ENCODE measurements around the gene ZMYND15. TPM values are rescaled to one million over a fixed set of nuclear protein-coding genes. Genes with fewer than 3 reads are reported as not detected.

ZMYND15 gene
- total and polyA plus RNA-seq, 2 of the 13 experiments (the other 11 are each of a cell fraction or from before 2014, with no cell fraction given): 0.24 to 2.7 TPM

- TF ChIP-seq HMGXB3 (CRISPR knock-in tag; IDR thresholded peaks at IDR 0.05; ENCODE audit: borderline replicate concordance) (no peak), NR0B2 (CRISPR knock-in tag; IDR thresholded peaks at IDR 0.05) (peak; percentile 60), ZBTB46 (CRISPR knock-in tag; IDR thresholded peaks at IDR 0.05; ENCODE audit: borderline replicate concordance) (0 out of 2 replicates have a peak, but pooled peaks have one; percentile 45), WIZ (CRISPR knock-in tag; IDR thresholded peaks at IDR 0.05) (0 out of 2 replicates have a peak, but pooled peaks have one; percentile 43), IKZF5 (CRISPR knock-in tag; IDR thresholded peaks at IDR 0.05) (no peak), ZNF772 (CRISPR knock-in tag; IDR thresholded peaks at IDR 0.05) (peak; percentile 59; the same call in 1 of the 2 replicates), PBX2 (CRISPR knock-in tag; IDR thresholded peaks at IDR 0.05) (no peak), TARDBP (CRISPR knock-in tag; IDR thresholded peaks at IDR 0.05) (peak; percentile 59; the same call in 1 of the 2 replicates), CHD2 (IDR thresholded peaks at IDR 0.05; ENCODE audit: low read depth, low read length) (no peak), PTBP1 (IDR thresholded peaks at IDR 0.05; ENCODE audit: low read depth, low read length, poor library complexity, severe bottlenecking) (peak; percentile 15), ATF1 (CRISPR knock-in tag; IDR thresholded peaks at IDR 0.05) (no peak), YEATS4 (CRISPR knock-in tag; IDR thresholded peaks at IDR 0.05; ENCODE audit: borderline replicate concordance) (no peak), HMG20A (CRISPR knock-in tag; IDR thresholded peaks at IDR 0.05; ENCODE audit: borderline replicate concordance) (0 out of 2 replicates have a peak, but pooled peaks have one; percentile 4), MEIS2 (CRISPR knock-in tag; IDR thresholded peaks at IDR 0.05) (no peak), THYN1 (CRISPR knock-in tag; IDR thresholded peaks at IDR 0.05; ENCODE audit: borderline replicate concordance, low read depth) (no peak), BRF2 (CRISPR knock-in tag; IDR thresholded peaks at IDR 0.05) (no peak), ZNF343 (CRISPR knock-in tag; IDR thresholded peaks at IDR 0.05) (peak; percentile 75; the same call in 1 of the 2 replicates), ZNF160 (CRISPR knock-in tag; IDR thresholded peaks at IDR 0.05) (no peak; the same call in 1 of the 2 replicates)
Measured at GRCh38 chr17:4739122-4740024, at the start of gene ZMYND15, which contains the start of gene CXCL16 (continued).
